Activated T-helper 1 cell treated with anti-CD3 and anti-CD28 coated beads, Interleukin-2, amount 50 U/mL, for 16 hours (primary cell): Measurements from ENCODE around the gene ENOSF1.

ENCODE experiments used
- DNase-seq, 2 donors: peaks; one replicate each; pipeline ENCODE4 v3.0.0-alpha.2; 2020; ENCODE audit warnings: low read depth in 1 of 2, low spot score in 1 of 2

The ENOSF1 gene

GRCh38 chr18:641224-641623 lies 71.2 kb downstream of the ENOSF1 start:
- no peak for DNase-seq

GRCh38 chr18:635171-635570 lies 77.3 kb downstream of the ENOSF1 start:
- no peak for DNase-seq

- DNase-seq: no peak
Observed at GRCh38 chr18:634551-635045, 77.8 kb downstream of the ENOSF1 start.

GRCh38 chr18:631560-631959 lies 80.9 kb downstream of the ENOSF1 start:
- DNase-seq: no peak

GRCh38 chr18:629269-630150 lies 82.9 kb downstream of the ENOSF1 start:
- DNase-seq: no peak

GRCh38 chr18:627231-627630 lies 85.2 kb downstream of the ENOSF1 start:
- DNase-seq: no peak

GRCh38 chr18:623761-624620 lies 88.4 kb downstream of the ENOSF1 start:
- DNase-seq: peak; percentile 8 to 20

GRCh38 chr18:622289-622688 lies 90.1 kb downstream of the ENOSF1 start:
- DNase-seq: no peak

- no peak for DNase-seq
Observed at GRCh38 chr18:621291-622043, 91.0 kb downstream of the ENOSF1 start.
